Tongue (tissue), 2 donors: ENCODE measurements around the gene NOXA1. TPM values are rescaled to one million over a fixed set of nuclear protein-coding genes. Genes with fewer than 3 reads are reported as not detected.

ENCODE experiments used
- DNase-seq: peaks from one replicate; pipeline ENCODE4 v3.0.0-alpha.2; 2015
- total RNA-seq: library from RNA; depleted of rRNA; stranded (reverse); fragments of >200 nt; gene quantifications from one replicate; pipeline ENCODE4 v1.2.3, GENCODE V29; 2014

The NOXA1 gene
- total RNA-seq, 1 donor from 2014 or later, result 1.2 TPM

DNA sequence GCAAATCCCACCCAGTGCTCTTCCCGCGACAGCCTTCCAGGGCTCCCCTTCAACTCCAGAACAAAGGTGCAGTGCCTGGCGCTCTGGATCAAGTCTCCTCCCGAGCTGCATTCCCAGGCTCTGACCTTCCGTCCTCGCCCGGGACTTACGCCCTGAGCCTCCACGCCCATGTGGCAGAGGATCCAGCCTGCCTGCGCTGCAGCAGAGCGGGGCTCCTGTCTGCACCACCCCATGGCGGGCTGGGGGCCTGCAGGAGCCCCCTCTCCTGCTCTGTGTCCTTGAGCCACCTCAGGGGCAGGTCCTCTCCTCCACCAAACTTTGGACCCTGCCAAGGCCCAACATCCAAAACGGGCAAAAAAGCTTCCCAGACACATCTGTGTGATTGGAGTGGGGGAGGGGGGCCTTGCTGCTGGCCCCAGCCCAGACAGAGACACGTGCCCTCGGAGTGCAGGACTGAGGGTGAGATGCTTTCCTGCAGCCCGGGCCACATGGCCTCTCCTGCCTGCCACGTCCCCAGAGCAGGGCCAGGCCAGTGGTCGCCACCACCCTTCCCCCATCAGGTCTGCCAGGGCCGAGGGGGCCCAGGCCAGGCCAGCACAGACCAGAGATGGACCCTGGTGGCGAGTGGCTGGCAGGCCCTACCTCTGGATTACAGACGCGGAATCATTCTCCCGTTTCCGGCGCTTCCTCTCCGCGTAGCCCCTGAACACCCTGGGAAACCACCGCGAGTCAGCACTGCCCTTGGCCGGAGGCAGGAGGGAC is 31.6 kb downstream of the NOXA1 start:
- DNase-seq, result no peak

DNA sequence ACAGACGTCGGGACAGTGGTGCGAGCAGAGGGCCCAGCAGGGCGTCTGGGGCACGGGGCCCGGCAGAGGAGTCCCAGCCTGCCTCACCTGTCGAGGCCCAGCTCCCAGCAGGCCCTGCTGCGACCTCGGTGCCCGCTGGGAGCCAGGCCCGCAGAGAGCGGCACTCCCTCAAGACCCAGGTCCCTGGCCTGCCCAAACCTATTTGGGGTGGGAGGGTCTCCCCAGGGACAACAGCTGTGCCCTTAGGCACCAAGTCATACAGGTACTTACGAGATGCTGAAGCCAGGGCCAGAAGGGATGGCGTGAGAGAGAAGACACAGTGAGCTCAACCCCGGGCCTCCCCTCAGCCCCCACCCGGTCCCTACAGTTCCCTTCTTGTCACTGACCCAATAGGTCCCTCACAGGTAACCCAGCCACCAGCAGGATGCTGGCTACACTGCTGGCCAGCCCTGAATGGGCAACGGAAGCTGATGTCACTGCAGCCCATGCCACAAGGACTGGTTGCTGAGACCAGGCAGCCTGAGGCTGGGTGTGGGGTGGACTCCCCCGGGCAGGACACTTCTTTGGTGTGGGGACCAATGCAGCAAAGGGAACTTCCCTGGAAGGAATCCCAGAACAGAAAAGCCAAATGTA is 32.3 kb downstream of the NOXA1 start:
- DNase-seq, result no peak

DNA sequence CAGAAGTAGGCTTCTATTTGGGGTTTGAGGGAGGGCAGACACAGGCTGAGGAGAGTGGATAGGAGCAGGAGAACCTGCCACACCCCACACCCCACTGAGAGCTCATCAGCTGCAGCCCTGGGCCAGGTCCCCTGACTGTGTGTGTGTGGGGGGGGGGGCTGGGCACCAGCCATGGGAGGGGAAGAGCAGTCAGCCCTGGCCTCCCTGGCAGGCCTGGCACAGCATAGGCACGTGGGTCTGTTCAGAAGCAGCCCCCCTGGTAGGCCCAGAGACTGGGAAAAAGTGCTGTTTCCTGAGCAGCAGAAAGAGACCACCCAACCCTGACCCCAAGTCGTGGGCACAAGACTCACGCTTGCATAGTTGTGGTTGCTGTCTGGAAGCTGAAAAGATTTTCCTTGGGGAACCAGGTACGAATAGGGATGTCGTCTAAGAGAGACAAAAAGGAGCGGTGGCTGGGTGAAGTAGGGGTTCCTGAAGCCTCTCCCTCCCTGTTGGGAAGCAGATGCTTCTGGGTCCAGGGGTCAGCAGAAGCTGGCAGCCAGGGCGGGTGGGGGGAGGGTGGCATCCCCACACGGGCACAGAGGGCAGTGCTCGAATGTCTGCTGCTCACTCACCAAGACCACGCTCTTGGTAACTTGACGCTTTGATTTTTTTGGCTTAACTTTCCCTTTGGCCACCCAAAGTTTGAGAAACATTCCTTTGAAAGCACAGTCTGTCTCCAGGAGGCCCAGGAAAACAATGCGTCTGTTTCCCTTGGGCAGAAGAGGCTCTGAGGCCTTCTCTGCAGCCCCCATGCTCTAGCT is 33.1 kb downstream of the NOXA1 start:
- DNase-seq, result no peak

DNA sequence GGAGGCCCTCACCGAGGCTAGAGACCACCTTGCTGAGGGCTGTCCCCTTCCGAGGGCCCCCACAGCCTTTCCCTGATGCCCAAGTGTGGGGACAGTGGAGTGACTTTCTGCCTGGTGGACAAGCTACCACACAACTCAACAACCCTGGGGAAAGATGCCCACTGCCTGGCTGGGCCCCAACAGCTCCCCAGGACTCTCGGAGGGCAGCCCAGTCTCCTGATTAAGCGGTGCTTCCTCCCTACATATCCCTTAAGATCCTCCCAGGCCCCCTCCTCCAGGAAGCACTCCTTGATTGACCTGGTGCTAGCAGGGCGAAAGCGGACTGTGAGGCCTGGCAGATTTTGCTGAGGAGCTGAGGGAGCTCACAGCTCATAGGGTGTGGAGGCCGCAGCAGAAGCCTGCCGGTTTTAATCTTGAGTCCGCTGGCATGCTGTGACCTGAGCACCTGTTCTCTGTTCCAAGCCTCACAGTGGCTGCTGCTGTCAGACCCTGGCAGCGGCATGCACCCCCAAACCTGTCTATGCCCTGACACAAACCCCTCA is 33.7 kb downstream of the NOXA1 start:
- no peak for DNase-seq

DNA sequence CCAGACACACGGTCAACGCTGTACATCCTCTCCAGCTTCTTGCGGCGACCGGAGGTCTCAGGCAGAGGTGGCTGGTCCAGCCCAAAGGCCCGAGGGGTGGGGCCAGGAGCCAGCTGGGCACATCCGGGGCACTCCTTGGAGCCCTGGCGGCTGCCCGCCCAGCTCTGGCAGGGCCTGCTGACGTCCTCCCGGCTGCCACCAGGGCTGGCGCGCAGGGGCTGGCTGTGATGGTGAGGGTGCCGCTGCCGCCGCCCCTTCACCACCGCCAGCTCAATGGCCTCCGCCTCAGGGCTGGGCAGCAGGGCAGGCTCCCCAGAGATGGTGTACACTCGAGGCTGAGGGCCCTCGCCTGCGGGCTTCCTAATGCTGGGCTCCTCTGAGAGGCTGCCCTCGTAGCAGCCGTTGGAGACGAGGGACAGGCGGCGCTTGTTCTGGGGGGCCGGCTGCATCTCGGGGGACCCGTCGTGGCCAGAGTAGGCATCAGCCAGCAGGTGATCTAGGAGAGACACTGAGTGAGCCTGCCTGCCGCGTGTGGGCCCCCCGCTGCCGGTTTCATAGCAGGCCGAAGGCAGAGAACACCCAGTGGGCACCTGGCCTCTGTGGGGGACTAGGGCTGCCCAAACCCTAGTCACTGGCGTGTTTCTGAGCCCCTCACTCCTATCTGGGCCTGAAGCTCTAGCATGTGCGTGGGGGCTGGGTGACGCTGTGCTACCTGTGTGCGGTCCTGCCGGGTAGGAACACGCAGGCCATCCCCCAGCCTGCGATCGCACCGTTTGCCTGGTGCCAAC is 34.4 kb downstream of the NOXA1 start:
- DNase-seq, result no peak

DNA sequence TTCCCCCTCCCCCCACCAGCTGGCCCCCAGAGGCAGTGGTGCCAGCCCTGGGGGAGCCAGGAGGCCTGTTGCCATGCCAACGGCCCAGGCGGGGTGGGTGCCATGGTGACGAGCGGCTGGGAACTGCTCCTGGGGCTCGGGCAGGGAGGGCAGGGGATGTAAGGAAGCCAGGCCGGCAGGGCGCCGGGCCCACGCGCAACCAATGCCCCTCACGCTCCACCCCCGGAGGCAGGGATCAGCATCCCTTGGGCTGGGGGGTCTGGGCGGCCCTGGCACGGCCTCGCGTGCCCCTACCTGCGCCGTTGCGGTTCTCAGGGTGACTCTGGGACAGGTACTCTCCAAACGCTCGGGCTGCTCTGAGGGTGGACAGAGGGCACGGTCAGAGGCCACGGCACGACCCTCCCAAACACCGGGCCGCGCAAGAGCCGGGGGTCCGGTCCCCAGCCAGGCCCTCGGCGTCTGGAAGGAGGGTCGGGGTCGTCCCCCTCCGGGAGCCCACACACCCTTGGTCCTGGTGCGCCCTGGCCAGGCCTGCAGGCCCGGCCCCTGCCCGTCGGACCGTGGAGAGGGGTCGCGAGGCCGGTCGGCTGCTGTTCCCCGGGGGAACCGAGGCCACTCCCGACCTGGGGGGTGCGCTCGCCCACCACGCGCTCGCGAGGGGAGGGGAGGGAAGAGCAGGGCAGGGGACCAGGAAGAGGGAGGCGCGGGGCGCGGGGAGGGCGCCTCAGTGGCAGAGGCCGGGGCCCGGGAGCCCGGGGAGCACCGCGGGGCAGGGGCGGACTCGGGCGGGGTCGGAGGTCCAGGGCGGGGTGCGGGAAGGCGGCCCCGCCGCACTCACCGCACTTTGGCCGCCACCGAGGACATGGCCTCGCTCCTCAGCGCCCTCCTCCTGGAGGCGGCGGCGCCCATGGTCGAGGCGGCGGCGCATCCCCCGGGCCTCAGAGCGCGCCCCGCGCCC is 35.3 kb downstream of the NOXA1 start:
- peak; percentile 36 for DNase-seq

DNA sequence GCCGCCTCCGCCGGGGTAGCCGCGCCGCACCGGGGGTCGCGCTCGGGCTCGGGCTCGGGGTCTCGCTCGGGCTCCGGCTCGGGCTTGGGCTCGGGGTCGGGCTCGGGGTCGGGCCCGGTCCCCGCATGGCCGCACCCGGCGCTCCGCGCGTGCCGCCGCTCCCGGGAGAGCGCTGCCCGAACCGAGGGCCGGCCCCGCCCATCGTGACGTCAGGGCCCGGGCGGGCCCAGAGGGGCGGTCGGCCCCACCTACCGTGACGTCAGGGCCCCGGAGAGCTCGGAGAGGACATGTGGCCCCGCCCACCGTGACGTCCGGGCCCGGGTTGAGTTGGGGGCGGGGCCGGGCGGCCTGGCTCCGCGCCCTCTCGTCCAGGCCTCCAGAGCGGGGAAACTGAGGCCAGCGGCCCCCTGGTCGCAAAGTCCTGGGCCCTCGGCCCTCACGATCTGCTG is 36.0 kb downstream of the NOXA1 start, which contains the start of gene NSMF:
Gene NSMF (minus strand): TSS at position 183 of the 449 bp plus-strand sequence. CDS start 232 bp downstream, outside the sequence.
- DNase-seq, result peak; percentile 97

DNA sequence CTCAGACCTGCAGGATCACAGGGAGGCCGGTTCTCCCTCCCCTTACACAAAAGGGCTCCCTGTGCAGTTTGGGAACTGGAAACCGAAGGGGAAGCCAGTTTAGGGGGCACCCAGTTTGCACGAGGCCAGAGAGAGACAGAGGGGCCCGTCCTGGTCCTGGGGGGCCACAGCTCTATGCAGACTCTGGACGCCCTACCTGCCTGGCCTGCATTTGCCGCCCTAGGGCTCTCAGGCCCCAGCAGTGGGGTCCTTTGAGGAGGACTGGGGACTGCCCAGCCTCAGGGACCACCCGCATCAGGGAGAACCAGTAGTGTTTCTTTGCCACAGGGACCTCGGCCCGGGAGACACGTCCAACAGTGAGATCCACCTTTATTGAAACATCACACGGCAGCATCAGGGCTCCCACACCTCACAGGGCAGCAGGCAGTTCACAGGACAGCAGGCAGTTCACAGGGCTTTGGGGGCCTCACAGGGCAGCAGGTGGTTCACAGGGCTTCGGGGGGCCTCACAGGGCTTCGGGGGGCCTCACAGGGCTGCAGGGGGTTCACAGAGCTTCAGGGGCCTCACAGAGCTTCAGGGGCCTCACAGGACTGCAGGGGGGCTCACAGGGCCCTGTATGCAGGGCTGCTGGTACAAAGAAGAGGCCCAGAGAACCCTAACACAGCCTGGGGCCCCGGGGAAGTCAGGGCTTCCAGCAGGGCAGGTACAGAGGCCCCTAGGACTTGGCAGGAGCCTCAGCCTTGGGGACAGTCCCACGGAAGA is 36.6 kb downstream of the NOXA1 start:
- no peak for DNase-seq

DNA sequence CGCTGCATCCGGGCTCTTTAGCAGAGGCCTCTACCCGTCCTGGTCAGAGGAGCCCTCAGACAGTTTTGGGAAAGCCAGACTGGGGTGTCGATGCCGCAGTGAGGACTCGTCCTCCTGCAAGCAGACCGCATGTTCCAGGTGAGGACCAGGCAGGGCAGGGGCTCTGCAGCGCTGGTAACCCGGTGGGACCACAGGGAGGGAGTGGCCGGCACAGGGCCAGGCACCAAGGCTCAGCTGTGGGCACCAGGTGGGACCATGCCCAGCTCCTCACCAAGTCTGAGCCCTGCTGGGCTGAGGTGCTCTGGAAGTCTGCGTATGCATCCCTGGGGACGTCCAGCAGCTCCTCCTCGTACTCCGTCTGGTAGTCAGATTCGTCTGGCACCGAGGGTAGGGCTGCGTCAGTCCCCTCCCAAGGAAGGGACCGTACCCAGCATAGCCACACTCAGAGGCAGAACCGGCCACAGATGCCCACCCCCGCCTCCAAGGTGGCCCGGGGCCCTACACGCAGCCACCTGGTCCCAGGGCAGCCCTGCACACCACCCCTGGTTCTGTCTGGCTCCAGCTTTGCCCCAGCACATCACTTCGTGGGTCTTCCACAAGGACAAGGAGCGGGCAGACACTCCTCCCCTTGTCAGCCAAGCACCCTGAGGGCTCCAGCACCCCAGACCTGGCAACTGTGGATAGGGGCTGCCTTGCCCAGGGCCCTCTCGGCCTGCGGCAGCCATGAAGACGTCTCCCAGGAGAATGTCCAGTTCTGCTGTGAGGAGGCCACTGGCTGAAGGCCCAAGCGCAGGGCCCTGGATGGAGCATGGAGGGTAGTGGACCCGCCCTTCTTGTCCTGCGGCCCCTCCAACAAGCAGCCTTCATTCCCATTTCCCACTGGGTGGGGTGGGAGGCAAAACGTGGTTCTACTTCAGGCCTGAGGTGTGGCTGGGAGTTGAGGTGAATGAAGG is 37.4 kb downstream of the NOXA1 start:
- no peak for DNase-seq

DNA sequence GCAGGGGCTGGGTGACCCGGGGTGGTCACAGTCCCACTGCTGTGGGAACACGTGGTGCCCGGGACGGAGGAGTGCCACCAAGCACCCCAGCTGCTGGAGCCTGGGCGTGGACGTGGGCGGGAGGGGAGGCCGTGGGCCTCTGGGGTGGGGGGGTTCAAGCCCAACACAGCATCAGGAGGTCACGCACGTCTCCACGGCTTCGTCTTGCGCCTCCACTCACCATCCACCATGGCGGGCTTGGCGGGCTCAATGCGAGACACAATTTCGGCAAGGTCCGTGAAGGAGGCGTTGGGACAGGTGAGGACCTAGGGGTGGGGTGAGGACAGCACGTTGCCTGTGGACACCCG is 38.1 kb downstream of the NOXA1 start:
- DNase-seq, result no peak

DNA sequence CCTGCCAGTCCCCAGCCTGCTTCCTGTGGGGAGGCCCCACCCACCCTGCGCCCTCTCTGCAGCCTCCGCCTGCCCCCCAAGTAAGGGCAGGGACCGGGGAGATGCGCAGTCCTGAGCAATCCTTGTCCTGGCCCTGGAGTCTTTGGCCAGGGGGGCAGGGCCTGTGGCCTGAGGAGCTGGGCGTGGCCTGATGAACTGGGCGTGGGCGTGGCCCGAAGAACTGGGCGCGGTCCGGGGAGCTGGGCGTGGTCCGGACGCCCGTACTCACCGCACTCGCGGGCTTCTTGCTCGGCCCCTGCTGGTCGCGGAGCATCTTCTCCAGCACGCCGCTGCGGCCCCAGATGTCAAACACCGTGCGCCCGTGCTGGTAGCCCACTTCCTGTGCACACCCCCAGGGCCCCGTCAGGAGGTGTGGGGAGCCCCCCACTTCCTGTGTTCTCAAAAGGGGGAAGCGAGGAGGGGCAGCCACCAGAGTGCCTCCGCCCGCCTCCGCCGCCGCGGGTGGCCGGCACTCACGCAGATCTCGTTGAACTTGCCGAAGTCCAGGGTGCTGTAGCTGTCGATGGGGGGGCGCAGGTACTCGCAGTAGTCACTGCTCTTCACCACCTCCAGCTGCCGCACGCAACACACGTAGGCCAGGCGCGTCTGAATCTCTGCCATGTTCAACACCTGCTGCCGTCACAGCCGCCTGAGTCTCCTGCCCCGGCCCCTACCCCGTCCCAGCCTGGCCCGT is 38.6 kb downstream of the NOXA1 start:
- DNase-seq, result peak; percentile 41

DNA sequence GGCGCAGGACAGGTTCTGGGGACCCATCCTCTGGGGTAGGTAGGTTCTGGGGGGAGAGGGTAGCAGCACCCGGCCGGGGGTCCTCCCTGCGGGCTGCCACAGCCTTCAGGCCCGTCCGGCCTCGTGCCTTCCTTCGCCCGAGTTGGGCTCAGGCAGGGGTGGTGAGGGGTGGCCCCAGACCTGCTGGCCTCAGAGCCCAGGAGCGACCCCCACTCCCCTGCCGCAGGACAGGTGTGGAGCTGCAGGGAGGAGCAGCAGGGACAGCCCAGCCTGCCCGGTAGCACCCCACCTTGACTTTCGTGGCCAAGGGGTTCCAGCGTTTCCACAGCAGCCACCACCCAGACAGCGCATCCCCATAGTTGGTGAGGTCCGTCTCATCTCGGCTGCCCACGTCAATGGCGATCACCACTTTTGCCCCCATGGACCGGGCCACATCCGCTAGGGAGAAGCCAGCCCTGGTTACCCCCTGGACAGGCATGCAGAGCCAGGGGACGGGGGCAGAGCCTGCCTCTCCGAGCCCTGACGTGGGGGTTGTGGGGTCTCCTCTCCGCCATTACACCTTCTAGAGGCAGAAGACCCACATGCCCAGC is 39.3 kb downstream of the NOXA1 start:
- no peak for DNase-seq

DNA sequence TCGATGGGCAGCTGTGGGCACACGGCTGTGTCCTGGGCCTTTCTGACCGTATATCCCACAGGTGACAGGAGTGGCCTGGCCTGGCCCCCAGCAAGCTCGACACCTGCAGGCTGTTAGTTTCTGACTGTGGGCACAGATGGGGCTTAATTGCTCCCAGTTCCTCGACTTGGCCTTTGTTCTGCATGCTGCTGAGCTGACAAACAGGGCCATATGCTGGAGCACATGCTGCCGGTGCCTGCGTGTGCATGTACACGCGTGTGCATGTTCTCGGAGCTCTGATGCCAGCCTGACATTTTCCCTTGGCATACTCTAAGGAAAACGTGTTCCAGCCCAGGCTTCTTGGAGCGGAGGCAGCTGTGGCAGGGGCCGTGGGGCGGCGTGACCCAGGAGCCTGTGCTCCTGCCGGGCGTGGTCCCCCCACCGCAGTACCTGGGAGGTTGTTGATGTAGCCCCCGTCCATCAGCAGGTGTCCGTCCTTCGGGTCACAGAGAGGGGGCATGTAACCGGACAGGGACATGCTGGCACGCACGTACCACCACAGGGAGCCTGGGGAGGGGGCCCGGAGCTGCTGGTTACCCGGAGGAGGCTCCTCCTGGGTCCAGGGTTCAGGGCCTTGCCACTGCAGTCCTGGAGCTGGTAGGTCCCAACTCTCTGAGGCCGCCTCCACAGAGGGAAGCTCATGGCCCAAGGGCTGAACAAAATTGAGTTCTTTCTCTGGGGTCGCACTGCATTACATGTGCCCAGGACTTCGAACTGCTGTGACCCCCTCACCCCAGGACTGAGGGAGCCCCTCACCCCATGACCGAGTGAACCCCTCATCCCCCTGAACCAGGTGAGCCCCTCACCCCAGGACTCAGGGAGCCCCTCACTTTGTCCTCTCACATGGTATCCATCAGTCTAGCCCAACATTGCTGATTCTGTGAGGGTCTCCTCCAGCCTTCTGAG is 40.1 kb downstream of the NOXA1 start:
- DNase-seq, result no peak

DNA sequence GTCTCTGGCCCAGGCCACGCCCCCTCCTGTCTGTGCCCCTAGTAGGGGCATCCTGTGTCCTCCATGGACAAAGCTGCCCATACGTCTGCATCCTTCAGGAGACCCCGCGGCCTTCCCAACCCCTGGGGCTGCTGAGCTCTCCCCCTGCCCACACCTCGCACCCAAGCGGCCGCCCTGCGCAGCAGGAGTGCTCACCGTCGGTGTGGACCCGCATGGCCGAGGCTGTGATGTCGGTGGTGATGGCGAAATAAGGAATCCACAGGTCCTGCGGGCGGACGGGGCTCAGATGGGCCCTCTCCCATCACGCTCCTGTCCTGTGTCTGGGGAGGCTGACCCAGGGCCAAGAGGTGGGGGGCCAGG is 40.7 kb downstream of the NOXA1 start:
- no peak for DNase-seq

DNA sequence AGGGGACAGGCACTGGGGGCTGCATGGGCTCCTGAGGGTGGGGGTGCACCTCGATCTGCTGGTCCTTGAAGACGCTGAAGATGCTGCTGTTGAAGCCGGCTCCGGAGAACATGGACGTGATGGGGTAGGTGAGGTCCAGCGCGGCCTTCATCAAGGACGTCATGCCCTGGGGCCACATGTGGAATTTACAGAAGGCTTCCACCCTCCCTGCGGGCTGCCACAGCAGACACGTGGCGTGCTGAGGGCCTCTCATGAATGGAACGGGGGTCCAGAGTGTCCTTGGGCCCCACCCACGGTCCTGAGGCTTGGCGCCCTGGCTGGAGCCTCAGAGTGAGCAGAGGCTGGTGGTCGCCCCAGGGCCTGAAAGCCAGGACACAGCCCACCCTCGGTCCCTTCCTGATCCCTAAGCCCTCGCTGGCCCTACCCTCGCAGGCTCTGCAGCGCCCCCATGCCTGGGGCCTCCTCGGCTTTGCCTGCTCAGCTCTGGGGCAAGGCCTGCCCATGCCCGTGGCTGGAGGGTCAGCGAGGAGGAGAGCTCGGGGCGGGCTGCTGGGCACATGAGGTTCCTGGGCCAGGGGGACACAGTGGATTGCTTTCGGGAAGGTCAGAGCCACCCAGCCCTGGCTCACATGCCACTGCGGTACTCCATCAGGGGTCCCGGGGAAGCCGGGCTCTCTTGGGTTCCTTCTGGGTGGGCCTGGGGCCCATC is 41.3 kb downstream of the NOXA1 start:
- no peak for DNase-seq
